GM21360 (cell line): ENCODE measurements around the gene TRIM4.
"Not testable (repeated sequence)": the region's sequence is repeated elsewhere in the genome, so short reads cannot be mapped to it uniquely, and the experiment has no call there.

Experiments used
- ATAC-seq: cut with Tn5 transposase; IDR thresholded peaks from one replicate; pipeline ENCODE4 v1.9.1; 2021; ENCODE audit warnings: mild to moderate bottlenecking, moderate library complexity; ENCODE audit not compliant: unreplicated experiment

The TRIM4 gene, protein sequence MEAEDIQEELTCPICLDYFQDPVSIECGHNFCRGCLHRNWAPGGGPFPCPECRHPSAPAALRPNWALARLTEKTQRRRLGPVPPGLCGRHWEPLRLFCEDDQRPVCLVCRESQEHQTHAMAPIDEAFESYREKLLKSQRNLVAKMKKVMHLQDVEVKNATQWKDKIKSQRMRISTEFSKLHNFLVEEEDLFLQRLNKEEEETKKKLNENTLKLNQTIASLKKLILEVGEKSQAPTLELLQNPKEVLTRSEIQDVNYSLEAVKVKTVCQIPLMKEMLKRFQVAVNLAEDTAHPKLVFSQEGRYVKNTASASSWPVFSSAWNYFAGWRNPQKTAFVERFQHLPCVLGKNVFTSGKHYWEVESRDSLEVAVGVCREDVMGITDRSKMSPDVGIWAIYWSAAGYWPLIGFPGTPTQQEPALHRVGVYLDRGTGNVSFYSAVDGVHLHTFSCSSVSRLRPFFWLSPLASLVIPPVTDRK

DNA sequence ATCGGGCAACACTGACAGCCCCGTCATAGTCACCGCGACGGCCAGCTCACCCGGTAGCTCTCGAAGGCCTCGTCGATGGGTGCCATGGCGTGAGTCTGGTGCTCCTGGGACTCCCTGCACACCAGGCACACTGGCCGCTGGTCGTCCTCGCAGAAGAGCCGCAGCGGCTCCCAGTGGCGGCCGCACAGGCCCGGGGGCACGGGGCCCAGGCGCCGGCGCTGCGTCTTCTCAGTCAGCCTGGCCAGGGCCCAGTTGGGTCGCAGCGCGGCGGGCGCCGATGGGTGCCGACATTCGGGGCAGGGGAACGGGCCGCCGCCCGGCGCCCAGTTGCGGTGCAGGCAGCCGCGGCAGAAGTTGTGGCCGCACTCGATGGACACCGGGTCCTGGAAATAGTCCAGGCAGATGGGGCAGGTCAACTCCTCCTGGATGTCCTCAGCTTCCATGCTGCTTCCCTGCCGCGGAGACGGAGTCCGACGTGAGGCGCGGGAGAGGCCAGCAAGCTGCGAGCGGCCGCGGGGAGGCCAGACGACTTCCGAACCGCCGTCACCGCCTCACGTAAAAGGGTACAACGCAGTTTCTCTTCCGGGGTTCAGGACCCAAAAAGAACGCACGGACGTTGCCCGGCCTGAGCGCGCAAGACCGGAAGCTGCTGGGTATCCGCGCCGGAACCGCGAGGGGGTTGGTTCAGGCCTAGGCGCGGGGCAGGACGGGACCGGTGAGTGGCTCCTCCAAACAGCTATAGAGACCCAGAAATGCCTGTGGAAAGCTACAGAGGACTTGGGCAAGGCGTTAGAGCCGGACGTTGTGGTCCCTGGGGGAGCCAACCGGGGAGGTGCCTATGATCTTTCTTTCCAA lies at the start of gene TRIM4:
Gene TRIM4, minus strand, starts transcription at position 572 of the 855 bp plus-strand sequence. Its CDS starts 129 bp downstream, at position 443.
- peak; percentile 75 for ATAC-seq

DNA sequence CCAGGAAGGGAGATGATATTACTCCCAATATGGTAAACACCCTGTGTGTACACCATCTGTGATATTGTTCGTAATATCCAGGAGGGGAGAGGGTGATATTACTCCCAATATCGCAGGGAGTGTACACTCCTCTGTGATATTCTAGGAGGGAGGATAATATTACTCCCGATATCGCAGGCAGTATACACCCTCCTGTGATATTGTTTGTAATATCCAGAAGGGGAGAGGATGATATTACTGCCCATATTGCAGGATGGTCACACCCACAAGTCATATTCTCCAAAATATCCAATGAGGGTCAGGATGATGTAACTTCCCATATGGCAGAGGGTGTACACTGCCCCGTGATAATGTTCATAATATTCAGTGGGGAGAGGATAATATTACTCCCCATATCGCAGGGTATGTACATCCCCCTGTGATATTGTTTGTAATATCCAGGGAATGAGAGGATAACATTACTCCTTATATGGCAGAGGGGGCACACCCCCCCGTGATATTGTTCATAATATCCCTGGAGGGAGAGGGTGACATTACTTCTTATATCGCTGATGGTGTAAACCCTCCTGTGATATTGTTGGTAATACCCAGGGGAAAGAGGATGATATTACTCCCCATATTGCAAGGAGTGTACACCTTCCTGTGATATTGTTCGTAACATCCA lies 39.4 kb upstream of the TRIM4 start:
- ATAC-seq, result no peak

DNA sequence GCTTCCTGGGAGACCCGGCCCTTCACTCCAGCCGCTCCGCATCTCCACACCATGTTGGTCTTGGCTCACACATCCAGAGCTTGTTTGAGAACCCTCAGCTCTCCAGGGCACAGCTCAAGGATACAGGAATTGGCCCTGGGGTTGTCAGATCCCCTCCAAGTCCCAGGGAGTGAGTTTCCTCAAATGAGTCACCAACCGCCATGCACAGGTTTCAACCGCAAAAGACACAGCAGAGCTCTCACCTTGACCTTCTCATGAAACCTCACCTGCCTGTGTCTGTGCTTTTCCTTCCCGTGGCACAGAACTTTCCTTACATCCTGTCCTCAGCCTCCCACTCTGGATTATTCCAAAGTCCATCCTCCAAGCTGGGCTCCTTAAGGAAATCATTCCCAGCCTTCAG lies 35.9 kb upstream of the TRIM4 start:
- no peak for ATAC-seq

DNA sequence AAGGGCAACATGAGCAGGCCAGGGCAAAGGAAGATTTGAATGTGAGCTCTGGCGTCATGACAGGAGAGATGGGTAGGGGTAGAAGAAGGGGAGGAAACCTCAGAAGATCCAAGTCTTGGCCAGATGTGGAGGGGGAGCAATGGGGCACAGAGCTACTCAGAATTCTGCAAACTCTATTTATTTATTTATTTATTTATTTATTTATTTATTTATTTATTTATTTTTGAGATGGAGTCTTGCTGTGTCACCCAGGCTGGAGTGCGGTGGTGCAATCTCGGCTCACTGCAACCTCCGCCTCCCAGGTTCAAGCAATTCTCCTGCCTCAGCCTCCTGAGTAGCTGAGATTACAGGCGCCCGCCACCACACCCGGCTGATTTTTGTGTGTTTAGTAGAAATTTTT lies 35.3 kb upstream of the TRIM4 start:
- ATAC-seq, result not testable (repeated sequence)

GRCh38 chr7:99953649-99954048 lies 34.3 kb upstream of the TRIM4 start:
- ATAC-seq, result no peak

DNA sequence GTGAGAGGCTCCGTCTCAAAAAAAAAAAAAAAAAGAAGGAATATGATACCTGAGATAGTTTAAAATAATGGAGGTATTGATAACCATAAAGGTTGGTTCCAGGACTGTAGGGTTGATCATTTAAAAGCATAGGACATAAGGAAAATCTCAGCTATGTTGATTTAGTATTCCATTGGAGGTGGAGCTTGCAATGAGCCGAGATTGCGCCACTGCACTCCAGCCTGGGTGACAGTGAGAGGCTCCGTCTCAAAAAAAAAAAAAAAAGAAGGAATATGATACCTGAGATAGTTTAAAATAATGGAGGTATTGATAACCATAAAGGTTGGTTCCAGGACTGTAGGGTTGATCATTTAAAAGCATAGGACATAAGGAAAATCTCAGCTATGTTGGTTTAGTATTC lies 33.3 kb upstream of the TRIM4 start:
- not testable (repeated sequence) for ATAC-seq

DNA sequence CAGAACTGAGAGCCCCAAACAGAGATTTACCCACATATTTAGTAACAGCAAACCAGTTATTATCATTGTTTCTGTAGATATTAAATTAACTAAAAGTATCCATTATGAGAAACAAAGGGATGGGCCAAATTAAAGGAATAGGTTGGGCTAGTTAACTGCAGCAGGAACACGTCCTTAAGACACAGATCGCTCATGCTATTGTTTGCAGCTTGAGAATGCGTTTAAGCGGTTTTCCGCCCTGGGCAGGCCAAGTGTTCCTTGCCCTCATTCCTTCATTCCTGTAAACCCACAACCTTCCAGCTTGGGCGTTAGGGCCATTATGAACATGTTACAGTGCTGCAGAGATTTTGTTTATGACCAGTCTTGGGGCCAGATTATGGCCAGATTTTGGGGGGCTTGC lies 31.5 kb upstream of the TRIM4 start:
- not testable (repeated sequence) for ATAC-seq

DNA sequence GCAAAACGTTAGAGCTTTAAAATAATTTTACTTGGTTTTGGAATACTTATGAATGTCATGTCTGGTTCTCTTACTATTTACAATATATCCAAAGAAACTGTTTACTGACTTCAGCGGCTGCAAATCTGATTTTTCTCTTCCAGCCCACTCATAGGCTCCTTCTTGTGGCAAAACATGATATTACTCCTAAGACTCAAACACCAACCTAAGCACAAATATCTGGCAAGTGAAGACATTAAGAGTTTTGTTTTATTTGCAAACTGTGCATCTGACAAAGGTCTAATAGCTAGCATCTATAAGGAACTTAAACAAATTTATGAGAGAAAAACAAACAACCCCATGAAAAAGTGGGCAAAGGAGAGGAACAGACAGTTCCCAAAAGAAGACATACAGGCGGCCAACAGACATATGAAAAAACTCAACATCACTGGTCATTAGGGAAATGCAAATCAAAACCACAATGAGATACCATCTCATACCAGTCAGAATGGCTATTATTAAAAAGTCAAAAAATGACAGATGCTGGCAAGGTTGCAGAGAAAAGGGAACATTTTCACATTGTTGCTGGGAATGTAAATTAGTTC lies 30.4 kb upstream of the TRIM4 start:
- no peak for ATAC-seq

DNA sequence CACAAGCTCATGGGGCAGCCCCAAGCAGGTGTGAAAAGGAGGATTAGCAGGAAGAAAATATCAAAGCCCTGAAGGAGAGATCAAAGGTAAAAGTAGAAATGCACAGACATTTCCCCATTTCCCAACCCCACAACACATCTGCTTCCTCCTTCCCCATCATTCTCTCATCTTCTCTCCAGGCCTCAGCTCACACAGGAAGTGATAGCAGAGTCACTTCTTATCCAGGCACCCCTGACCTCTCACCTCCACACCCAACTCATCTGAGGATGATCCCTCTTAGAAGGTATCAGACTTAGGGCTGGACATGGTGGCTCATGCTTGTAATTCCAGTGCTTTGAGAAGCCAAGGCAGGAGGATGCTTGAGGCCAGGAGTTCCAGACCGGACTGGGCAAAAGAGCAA lies 28.3 kb upstream of the TRIM4 start:
- no peak for ATAC-seq

- ATAC-seq, result no peak
Observed at GRCh38 chr7:99944497-99945070, 25.3 kb upstream of the TRIM4 start.

- ATAC-seq, result no peak
Observed at GRCh38 chr7:99943641-99944496, 24.5 kb upstream of the TRIM4 start.

DNA sequence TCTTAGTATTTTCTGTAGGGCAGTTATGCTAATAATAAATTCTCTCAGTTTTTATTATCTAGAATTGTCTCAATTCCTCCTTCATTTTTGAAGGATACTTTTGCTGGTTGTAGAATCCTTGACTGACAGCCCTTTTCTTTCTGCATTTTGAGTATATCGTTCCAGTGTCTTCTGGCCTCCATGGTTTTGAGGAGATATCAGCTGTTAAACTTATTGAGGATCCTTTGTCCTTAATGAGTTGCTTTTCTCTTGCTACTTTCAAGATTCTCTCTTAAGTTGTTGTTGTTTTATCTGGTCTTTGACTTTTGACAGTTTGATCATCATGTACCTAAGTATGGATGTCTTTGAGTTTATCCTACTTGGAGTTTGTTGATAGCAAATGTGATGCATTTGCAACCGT lies 19.0 kb upstream of the TRIM4 start:
- no peak for ATAC-seq

DNA sequence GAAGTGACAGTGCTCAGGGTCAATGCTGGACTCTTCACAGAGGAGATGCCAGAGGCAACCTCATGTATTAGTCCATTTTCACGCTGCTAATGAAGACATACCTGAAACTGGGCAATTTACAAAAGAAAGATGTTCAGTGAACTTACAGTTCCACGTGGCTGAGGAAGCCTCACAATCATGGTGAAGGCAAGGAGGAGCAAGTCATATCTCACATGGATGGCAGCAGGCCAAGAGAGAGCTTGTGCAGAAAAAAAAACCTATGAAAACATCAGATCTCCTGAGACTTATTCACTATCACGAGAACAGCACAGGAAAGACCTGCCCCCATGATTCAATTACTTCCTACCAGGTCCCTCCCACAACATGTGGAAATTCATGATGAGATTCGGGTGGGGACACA lies 15.7 kb upstream of the TRIM4 start:
- ATAC-seq, result not testable (repeated sequence)

- ATAC-seq, result no peak
Observed at GRCh38 chr7:99930376-99930775, 11.0 kb upstream of the TRIM4 start.

- ATAC-seq, result no peak
Observed at GRCh38 chr7:99929730-99930053, 10.4 kb upstream of the TRIM4 start.

- no peak for ATAC-seq
Observed at GRCh38 chr7:99928994-99929729, 9.8 kb upstream of the TRIM4 start, which contains the start of gene GJC3. Gene GJC3, minus strand, starts transcription at chr7:99929620. Its CDS starts 0 bp downstream, at chr7:99929620.

- no peak for ATAC-seq
Observed at GRCh38 chr7:99928188-99928587, 8.9 kb upstream of the TRIM4 start.

GRCh38 chr7:99927536-99927935 lies 8.2 kb upstream of the TRIM4 start:
- no peak for ATAC-seq

DNA sequence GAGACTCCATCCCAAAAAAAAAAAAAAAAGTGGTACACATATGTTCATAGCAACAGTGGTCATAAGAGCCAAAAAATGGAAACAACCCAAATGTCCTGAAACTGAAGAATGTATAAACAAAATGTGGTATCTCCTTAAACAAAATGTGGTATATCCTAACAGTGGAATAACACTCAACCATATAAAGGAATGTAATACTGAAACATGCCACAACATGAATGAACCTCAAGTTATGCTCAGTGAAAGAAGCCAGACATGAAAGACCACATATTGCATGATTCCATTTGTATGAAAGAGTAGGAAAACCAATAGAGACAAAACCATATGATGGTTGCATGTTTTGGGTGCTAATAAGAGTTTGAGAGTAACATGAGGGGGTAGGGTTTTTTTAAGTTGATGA lies 7.0 kb upstream of the TRIM4 start:
- no peak for ATAC-seq
